SK-N-SH (cell line): ENCODE results near the gene WDFY2.

ENCODE experiments used
- ELF1 ChIP-seq: IDR thresholded peaks from 2 replicates; pipeline ENCODE4 v1.4.0; 2012
- POLR2AphosphoS5 ChIP-seq: IDR thresholded peaks from 2 replicates; pipeline ENCODE4 v1.6.1; 2012; ENCODE audit warnings: low read depth, low read length
- TAF1 ChIP-seq: IDR thresholded peaks from 2 replicates; pipeline ENCODE4 v1.6.1; 2012; ENCODE audit warnings: low read depth, mild to moderate bottlenecking, low read length, moderate library complexity, borderline replicate concordance
- TF ChIP-seq, protein P1 (sequence below): IDR thresholded peaks from 2 replicates; pipeline ENCODE4 v1.6.1; 2012; ENCODE audit warnings: mild to moderate bottlenecking, low read depth, low read length, moderate library complexity
- TF ChIP-seq, protein P2 (sequence below): fragments of 200-600 bp; sonication (generic); IDR thresholded peaks from 2 replicates; pipeline ENCODE4 v1.6.1; 2017; ENCODE audit warnings: antibody characterized with exemption, mild to moderate bottlenecking, moderate library complexity
- TF ChIP-seq, protein P3 (sequence below): IDR thresholded peaks from 2 replicates; pipeline ENCODE4 v1.4.0; 2012; ENCODE audit warnings: low read depth, borderline replicate concordance

- TF ChIP-seq, protein P1, sequence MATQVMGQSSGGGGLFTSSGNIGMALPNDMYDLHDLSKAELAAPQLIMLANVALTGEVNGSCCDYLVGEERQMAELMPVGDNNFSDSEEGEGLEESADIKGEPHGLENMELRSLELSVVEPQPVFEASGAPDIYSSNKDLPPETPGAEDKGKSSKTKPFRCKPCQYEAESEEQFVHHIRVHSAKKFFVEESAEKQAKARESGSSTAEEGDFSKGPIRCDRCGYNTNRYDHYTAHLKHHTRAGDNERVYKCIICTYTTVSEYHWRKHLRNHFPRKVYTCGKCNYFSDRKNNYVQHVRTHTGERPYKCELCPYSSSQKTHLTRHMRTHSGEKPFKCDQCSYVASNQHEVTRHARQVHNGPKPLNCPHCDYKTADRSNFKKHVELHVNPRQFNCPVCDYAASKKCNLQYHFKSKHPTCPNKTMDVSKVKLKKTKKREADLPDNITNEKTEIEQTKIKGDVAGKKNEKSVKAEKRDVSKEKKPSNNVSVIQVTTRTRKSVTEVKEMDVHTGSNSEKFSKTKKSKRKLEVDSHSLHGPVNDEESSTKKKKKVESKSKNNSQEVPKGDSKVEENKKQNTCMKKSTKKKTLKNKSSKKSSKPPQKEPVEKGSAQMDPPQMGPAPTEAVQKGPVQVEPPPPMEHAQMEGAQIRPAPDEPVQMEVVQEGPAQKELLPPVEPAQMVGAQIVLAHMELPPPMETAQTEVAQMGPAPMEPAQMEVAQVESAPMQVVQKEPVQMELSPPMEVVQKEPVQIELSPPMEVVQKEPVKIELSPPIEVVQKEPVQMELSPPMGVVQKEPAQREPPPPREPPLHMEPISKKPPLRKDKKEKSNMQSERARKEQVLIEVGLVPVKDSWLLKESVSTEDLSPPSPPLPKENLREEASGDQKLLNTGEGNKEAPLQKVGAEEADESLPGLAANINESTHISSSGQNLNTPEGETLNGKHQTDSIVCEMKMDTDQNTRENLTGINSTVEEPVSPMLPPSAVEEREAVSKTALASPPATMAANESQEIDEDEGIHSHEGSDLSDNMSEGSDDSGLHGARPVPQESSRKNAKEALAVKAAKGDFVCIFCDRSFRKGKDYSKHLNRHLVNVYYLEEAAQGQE, result no peak
- TF ChIP-seq, protein P2, sequence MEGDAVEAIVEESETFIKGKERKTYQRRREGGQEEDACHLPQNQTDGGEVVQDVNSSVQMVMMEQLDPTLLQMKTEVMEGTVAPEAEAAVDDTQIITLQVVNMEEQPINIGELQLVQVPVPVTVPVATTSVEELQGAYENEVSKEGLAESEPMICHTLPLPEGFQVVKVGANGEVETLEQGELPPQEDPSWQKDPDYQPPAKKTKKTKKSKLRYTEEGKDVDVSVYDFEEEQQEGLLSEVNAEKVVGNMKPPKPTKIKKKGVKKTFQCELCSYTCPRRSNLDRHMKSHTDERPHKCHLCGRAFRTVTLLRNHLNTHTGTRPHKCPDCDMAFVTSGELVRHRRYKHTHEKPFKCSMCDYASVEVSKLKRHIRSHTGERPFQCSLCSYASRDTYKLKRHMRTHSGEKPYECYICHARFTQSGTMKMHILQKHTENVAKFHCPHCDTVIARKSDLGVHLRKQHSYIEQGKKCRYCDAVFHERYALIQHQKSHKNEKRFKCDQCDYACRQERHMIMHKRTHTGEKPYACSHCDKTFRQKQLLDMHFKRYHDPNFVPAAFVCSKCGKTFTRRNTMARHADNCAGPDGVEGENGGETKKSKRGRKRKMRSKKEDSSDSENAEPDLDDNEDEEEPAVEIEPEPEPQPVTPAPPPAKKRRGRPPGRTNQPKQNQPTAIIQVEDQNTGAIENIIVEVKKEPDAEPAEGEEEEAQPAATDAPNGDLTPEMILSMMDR, result no peak
- TF ChIP-seq TAF1 (no peak), ELF1 (no peak), POLR2AphosphoS5 (no peak)
- TF ChIP-seq, protein P3, sequence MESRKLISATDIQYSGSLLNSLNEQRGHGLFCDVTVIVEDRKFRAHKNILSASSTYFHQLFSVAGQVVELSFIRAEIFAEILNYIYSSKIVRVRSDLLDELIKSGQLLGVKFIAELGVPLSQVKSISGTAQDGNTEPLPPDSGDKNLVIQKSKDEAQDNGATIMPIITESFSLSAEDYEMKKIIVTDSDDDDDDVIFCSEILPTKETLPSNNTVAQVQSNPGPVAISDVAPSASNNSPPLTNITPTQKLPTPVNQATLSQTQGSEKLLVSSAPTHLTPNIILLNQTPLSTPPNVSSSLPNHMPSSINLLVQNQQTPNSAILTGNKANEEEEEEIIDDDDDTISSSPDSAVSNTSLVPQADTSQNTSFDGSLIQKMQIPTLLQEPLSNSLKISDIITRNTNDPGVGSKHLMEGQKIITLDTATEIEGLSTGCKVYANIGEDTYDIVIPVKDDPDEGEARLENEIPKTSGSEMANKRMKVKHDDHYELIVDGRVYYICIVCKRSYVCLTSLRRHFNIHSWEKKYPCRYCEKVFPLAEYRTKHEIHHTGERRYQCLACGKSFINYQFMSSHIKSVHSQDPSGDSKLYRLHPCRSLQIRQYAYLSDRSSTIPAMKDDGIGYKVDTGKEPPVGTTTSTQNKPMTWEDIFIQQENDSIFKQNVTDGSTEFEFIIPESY, result no peak
Observed at GRCh38 chr13:51579676-51580075, 4.6 kb upstream of the WDFY2 start.
